NB4 (cell line): ENCODE data around the gene RAPGEF6.

Experiments
- DNase-seq: peaks from one replicate; pipeline ENCODE4 v3.0.0; 2010; ENCODE audit warnings: low read depth
- H3K4me3 ChIP-seq: one replicate; pipeline ENCODE4 v1.5.1; 2011; ENCODE audit warnings: mild to moderate bottlenecking, low read depth, low read length, moderate library complexity
- MYC ChIP-seq: IDR thresholded peaks from 2 replicates; pipeline ENCODE4 v1.6.1; 2011; ENCODE audit warnings: low read depth, low read length
- POLR2A ChIP-seq: IDR thresholded peaks from 2 replicates; pipeline ENCODE4 v1.6.1; 2011; ENCODE audit warnings: mild to moderate bottlenecking; ENCODE audit not compliant: insufficient read length; ENCODE audit errors: extremely low read depth
- TF ChIP-seq, protein P1 (sequence below): IDR thresholded peaks from one replicate; pipeline ENCODE4 v1.5.1; 2012; ENCODE audit warnings: low read depth, low read length
- TF ChIP-seq, protein P2 (sequence below): IDR thresholded peaks from 2 replicates; pipeline ENCODE4 v1.6.1; 2011; ENCODE audit warnings: low read depth, low read length

Gene RAPGEF6

DNA sequence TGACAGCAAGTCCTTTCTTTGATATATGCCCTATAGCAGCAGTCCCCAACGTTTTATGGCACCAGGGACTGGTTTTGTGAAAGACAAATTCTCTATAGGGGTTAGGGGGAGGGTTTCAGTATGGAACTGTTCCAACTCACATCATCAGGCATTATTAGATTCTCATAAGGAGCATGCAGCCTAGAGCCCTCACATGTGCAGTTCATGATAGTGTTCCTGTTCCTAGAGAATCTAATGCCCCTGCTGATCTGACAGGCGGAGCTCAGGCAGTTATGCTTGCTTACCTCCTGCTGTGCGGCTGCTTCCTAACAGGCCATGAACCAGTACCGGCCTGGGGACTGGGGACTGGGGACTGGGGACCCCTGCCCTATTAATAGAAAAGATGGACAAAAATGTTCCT, 2.7 kb upstream of the RAPGEF6 start:
- DNase-seq: peak; percentile 47
- TF ChIP-seq, protein P1, sequence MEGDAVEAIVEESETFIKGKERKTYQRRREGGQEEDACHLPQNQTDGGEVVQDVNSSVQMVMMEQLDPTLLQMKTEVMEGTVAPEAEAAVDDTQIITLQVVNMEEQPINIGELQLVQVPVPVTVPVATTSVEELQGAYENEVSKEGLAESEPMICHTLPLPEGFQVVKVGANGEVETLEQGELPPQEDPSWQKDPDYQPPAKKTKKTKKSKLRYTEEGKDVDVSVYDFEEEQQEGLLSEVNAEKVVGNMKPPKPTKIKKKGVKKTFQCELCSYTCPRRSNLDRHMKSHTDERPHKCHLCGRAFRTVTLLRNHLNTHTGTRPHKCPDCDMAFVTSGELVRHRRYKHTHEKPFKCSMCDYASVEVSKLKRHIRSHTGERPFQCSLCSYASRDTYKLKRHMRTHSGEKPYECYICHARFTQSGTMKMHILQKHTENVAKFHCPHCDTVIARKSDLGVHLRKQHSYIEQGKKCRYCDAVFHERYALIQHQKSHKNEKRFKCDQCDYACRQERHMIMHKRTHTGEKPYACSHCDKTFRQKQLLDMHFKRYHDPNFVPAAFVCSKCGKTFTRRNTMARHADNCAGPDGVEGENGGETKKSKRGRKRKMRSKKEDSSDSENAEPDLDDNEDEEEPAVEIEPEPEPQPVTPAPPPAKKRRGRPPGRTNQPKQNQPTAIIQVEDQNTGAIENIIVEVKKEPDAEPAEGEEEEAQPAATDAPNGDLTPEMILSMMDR: no peak
- TF ChIP-seq POLR2A (no peak), MYC (no peak)
- TF ChIP-seq, protein P2, sequence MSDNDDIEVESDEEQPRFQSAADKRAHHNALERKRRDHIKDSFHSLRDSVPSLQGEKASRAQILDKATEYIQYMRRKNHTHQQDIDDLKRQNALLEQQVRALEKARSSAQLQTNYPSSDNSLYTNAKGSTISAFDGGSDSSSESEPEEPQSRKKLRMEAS: no peak
- H3K4me3 ChIP-seq: no peak overlapping the region

GRCh38 chr5:131635684-131636572, 899 bp upstream of the RAPGEF6 start:
- TF ChIP-seq, protein P1: no peak
- peak; percentile 3 for TF ChIP-seq POLR2A
- DNase-seq: peak; percentile 45
- peak overlapping the region; percentile 90 for H3K4me3 ChIP-seq

DNA sequence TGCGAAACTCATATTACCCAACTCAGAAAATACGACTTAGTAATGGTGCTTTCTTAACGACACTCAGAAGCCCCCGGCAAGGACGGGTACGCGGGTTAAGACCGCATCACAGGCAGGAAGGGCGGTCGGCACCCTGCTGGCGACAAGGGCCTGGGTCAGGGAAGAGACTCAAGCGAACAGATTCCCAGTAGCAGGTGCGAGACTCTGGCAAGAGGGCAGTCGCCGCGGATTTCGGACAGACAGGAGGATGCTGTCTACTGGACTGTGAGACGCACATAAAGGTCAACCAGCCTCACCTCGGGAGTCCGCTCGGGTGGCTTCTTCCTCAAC, 398 bp downstream of the RAPGEF6 start:
- H3K4me3 ChIP-seq: peak overlapping the region; percentile 92
- peak; percentile 84 for DNase-seq
- TF ChIP-seq, protein P1: no peak
- TF ChIP-seq, protein P2: no peak
- TF ChIP-seq MYC (no peak), POLR2A (no peak)

- no peak for TF ChIP-seq MYC
- no peak for TF ChIP-seq POLR2A
- TF ChIP-seq, protein P1: no peak
- TF ChIP-seq, protein P2: no peak
- H3K4me3 ChIP-seq: peak overlapping the region; percentile 92
Observed at GRCh38 chr5:131634238-131634637, 791 bp downstream of the RAPGEF6 start.

DNA sequence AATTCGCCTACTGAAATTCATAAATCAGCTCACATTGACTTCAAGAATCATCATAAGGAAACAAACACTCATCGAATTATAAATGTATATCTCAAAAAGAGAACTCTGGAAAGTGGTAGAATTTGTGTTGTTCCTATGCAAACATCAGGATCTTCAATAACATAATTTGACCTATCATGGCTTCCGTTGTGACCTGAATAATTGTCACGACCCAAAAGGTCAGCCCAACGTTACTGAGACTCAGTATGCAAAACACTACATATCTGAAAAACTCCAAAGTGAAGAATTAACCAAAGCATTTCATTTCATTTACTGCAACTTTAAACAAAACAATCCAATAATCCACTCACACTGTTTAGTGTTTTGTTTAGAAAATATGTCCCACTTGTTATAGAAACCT, 1.2 kb downstream of the RAPGEF6 start:
- DNase-seq: peak; percentile 23
- no peak for TF ChIP-seq MYC
- TF ChIP-seq POLR2A: no peak
- TF ChIP-seq, protein P1: no peak
- TF ChIP-seq, protein P2: no peak
- H3K4me3 ChIP-seq: peak overlapping the region; percentile 92

More at GRCh38 chr5:131634238-131634637, 791 bp downstream of the RAPGEF6 start:
- DNase-seq: no peak
